ENCODE data around the gene ADARB1. TPM values are rescaled to one million over a fixed set of nuclear protein-coding genes. Genes with fewer than 3 reads are reported as not detected.
A peak's percentile ranks its signal among the peaks of the same experiment; 100 is the strongest.

ADARB1 gene
- polyA plus RNA-seq, 5 donors, result 19.8 to 42.0 (median 27.7) TPM

- no peak for DNase-seq
Measured at GRCh38 chr21:45250914-45251634, 176.7 kb downstream of the ADARB1 start.

GRCh38 chr21:45251635-45252447 lies 177.5 kb downstream of the ADARB1 start:
- no peak for DNase-seq

GRCh38 chr21:45252448-45252925 lies 178.1 kb downstream of the ADARB1 start:
- DNase-seq, result no peak

GRCh38 chr21:45253180-45253579 lies 178.8 kb downstream of the ADARB1 start:
- no peak for DNase-seq

GRCh38 chr21:45253633-45254459 lies 179.5 kb downstream of the ADARB1 start:
- DNase-seq, result no peak

- DNase-seq, result no peak
Measured at GRCh38 chr21:45254460-45254930, 180.1 kb downstream of the ADARB1 start.

- no peak for DNase-seq
Measured at GRCh38 chr21:45255381-45256020, 181.1 kb downstream of the ADARB1 start.

- DNase-seq, result no peak
Measured at GRCh38 chr21:45256021-45256911, 181.9 kb downstream of the ADARB1 start.

- peak; percentile 12 to 17 for DNase-seq
Measured at GRCh38 chr21:45256912-45257672, 182.7 kb downstream of the ADARB1 start.

- DNase-seq, result no peak
Measured at GRCh38 chr21:45257673-45258341, 183.4 kb downstream of the ADARB1 start.

GRCh38 chr21:45258466-45258865 lies 184.1 kb downstream of the ADARB1 start:
- DNase-seq, result no peak

- no peak for DNase-seq
Measured at GRCh38 chr21:45259206-45259840, 184.9 kb downstream of the ADARB1 start.

GRCh38 chr21:45260191-45260825 lies 185.9 kb downstream of the ADARB1 start:
- DNase-seq, result no peak

GRCh38 chr21:45261093-45261492 lies 186.7 kb downstream of the ADARB1 start:
- no peak for DNase-seq

- DNase-seq, result no peak
Measured at GRCh38 chr21:45262041-45262581, 187.7 kb downstream of the ADARB1 start.

- no peak for DNase-seq
Measured at GRCh38 chr21:45262616-45263015, 188.2 kb downstream of the ADARB1 start.

- no peak for DNase-seq
Measured at GRCh38 chr21:45263534-45263933, 189.2 kb downstream of the ADARB1 start.
